CD4-positive, alpha-beta memory T cell (primary cell): ENCODE measurements around the gene ZNRF3. TPM values are rescaled to one million over a fixed set of nuclear protein-coding genes. Genes with fewer than 3 reads are reported as not detected.

Experiments
- CTCF ChIA-PET: fragments of 350-600 bp; sonication (Branson Sonifier 250); formaldehyde crosslinking; loops from one replicate; lab custom pipeline; 2021; ENCODE audit warnings: inconsistent platforms; ENCODE audit not compliant: partially characterized antibody; lab: Charles Lee
- POLR2A ChIA-PET: fragments of 350-600 bp; sonication (Branson Sonifier 250); formaldehyde crosslinking; loops from one replicate; lab custom pipeline; 2021; ENCODE audit not compliant: partially characterized antibody; lab: Charles Lee
- DNase-seq, 5 donors: peaks; one replicate each; pipeline versions ENCODE4 v3.0.0 to v3.0.0-alpha.2; 2020 to 2022; ENCODE audit warnings: mixed read lengths in 1 of 5
- H3K27ac ChIP-seq: one replicate; pipeline ENCODE4 v1.7.0; 2013; ENCODE audit warnings: low read depth, low read length
- H3K27me3 ChIP-seq: 2 replicates; pipeline ENCODE4 v1.7.0; 2013; ENCODE audit warnings: mild to moderate bottlenecking, low read length, moderate library complexity; ENCODE audit not compliant: insufficient read depth
- H3K36me3 ChIP-seq: 2 replicates; pipeline ENCODE4 v1.7.0; 2013; ENCODE audit warnings: mild to moderate bottlenecking, low read length, moderate library complexity; ENCODE audit not compliant: insufficient read depth
- H3K4me1 ChIP-seq: 2 replicates; pipeline ENCODE4 v1.7.0; 2013; ENCODE audit warnings: mild to moderate bottlenecking, low read length, moderate library complexity; ENCODE audit not compliant: insufficient read depth
- H3K4me3 ChIP-seq, 2 donors: one replicate each; pipeline ENCODE4 v1.7.0; 2013; ENCODE audit warnings: low read length in 2 of 2, mild to moderate bottlenecking in 1 of 2
- H3K9me3 ChIP-seq, 2 donors: one replicate each; pipeline ENCODE4 v1.7.0; 2013; ENCODE audit warnings: low read length in 2 of 2, control low read depth in 1 of 2; ENCODE audit not compliant: control insufficient read depth in 1 of 2
- H3K27ac Mint-ChIP-seq, 7 donors: one replicate each; pipeline ENCODE4 v1.8.0; 2020 to 2021; ENCODE audit warnings: mixed read lengths in 7 of 7, mild to moderate bottlenecking in 6 of 7, inconsistent platforms in 3 of 7, moderate library complexity in 3 of 7
- H3K27me3 Mint-ChIP-seq, 2 donors: one replicate each; pipeline ENCODE4 v1.8.0; 2020 to 2021; ENCODE audit warnings: mixed read lengths in 2 of 2
- H3K36me3 Mint-ChIP-seq, 2 donors: one replicate each; pipeline ENCODE4 v1.8.0; 2020 to 2021; ENCODE audit warnings: mixed read lengths in 2 of 2, inconsistent platforms in 1 of 2, mild to moderate bottlenecking in 1 of 2
- H3K4me1 Mint-ChIP-seq, 4 donors: one replicate each; pipeline ENCODE4 v1.8.0; 2020 to 2021; ENCODE audit warnings: mixed read lengths in 4 of 4, mild to moderate bottlenecking in 1 of 4
- H3K4me3 Mint-ChIP-seq, 8 donors: one replicate each; pipeline ENCODE4 v1.8.0; 2020 to 2021; ENCODE audit warnings: mixed read lengths in 8 of 8, mild to moderate bottlenecking in 7 of 8, moderate library complexity in 6 of 8, inconsistent platforms in 3 of 8
- H3K9me3 Mint-ChIP-seq, 8 donors: one replicate each; pipeline ENCODE4 v1.8.0; 2020 to 2021; ENCODE audit warnings: mixed read lengths in 8 of 8, mild to moderate bottlenecking in 5 of 8, inconsistent platforms in 3 of 8, moderate library complexity in 1 of 8
- intact Hi-C: fragments of 100-400 bp; cut with micrococcal nuclease; formaldehyde crosslinking; loops from one replicate; pipeline ENCODE4 v1.15.1; 2023
- polyA plus RNA-seq, 2 donors: library from polyadenylated mRNA; unstranded; fragments of 300-500 nt; fragmentation: Illumina TruSeq; gene quantifications; one replicate each; pipeline ENCODE4 v1.2.3, GENCODE V29; 2021
- total RNA-seq, 2 experiments: library from RNA; stranded (reverse); gene quantifications; one replicate each; pipeline ENCODE4 v1.2.3, GENCODE V29; 2021

The ZNRF3 gene
- total and polyA plus RNA-seq, 4 experiments from 2014 or later, result 0.11 to 0.89 (median 0.70) TPM; not detected in 1

DNA sequence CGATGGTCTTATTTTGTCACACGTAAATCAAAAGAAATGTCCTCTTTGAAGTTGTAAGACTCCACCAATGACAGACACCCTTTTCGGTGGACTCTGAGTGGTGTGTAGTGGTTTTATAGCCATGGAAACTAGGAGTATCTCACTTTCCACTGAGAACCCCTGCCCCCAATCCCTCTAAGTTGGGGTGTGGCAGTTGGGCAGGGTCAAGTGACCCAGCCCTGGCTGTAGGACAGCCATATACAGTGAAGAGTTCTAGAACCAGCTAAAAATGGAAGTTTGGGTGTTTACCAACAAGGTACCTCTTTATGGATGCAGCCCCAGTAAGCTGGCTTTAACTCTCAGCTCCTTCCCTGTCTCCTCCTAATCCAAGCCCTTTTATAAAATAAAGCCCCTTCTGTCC lies 173.1 kb downstream of the ZNRF3 start:
- Mint-ChIP-seq H3K4me3 (no peak overlapping the region), H3K4me1 (peaks cover 0 to 3% (median 1%) of the 10 kb centered on the region in 4 donors), H3K9me3 (no peaks in the 10 kb centered on the region), H3K27ac (no peak overlapping the region), H3K27me3 (peaks cover 0 to 11% of the 10 kb centered on the region in 2 donors), H3K36me3 (no peaks in the 10 kb centered on the region)
- no peak overlapping the region for H3K27ac ChIP-seq
- intact Hi-C loops, result no loop called here
- H3K4me3 ChIP-seq, result no peak overlapping the region
- no peak for DNase-seq
- H3K27me3 ChIP-seq, result no peaks in the 10 kb centered on the region
- H3K9me3 ChIP-seq, result no peaks in the 10 kb centered on the region
- no peaks in the 10 kb centered on the region for H3K36me3 ChIP-seq
- POLR2A ChIA-PET, result no interaction called here
- H3K4me1 ChIP-seq, result no peaks in the 10 kb centered on the region
- CTCF ChIA-PET, result no interaction called here

DNA sequence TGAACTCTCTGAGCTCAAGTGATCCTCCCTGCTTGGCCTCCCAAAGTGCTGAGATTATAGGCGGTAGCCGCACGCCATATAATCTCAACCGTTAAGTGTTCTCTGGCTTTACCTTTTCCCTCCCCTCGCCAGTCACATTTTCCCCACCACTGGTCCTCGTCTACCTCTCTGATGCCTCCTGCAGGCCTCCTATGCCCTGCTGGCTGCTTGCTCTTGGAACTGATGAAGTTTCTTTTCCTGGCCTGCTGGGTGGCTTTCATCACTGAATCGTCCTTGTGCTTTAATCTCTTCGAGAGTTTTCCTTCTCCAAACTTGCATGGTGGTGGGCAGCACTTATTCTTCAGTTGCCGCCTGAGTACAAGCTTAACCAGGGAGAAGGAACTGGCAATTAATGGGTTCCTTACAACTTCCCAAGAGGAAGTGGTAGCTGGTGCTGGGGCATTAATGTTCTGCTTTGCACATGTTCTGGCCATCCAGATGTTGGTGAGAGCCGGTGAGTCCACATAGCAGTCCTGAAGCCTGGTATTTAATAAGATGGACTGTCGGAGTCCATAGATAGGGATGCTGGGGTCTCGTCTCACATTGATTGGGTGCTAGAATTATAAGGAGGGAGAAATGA lies 177.0 kb downstream of the ZNRF3 start:
- peaks cover 3% of the 10 kb centered on the region for H3K4me1 ChIP-seq
- Mint-ChIP-seq H3K36me3 (no peaks in the 10 kb centered on the region), H3K4me3 (no peak overlapping the region), H3K4me1 (peaks cover 0 to 8% (median 3%) of the 10 kb centered on the region in 4 donors), H3K27me3 (peaks cover 2 to 21% of the 10 kb centered on the region in 2 donors), H3K9me3 (no peaks in the 10 kb centered on the region), H3K27ac (no peak overlapping the region)
- intact Hi-C loops, result no loop called here
- ChIA-PET CTCF (no interaction called here), POLR2A (no interaction called here)
- H3K27me3 ChIP-seq, result no peaks in the 10 kb centered on the region
- no peaks in the 10 kb centered on the region for H3K9me3 ChIP-seq
- no peak overlapping the region for H3K27ac ChIP-seq
- no peak overlapping the region for H3K4me3 ChIP-seq
- H3K36me3 ChIP-seq, result no peaks in the 10 kb centered on the region
- no peak for DNase-seq

DNA sequence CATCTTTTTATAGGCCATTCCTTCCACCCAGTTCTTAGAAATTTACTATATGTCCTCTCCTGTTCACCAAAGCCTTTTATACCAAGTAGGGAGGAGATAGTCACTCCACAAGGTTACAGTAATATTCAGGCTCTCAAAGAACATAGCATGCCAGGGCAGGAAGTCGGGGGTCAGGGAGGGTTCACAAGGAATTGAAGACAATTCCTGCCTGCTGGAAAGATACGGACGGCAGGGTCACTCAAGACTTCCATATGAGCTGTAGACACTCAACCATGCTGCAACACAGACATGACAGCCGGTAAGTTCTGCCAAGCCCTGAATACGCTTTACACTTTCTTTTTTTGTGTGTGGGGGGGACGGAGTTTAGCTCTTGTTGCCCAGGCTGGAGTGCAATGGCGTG lies 177.6 kb downstream of the ZNRF3 start:
- no peak for DNase-seq
- Mint-ChIP-seq H3K4me1 (peaks cover 3 to 13% (median 8%) of the 10 kb centered on the region in 4 donors), H3K36me3 (no peaks in the 10 kb centered on the region), H3K27me3 (peaks cover 2 to 21% of the 10 kb centered on the region in 2 donors), H3K4me3 (no peak overlapping the region), H3K9me3 (peaks cover 0 to 1% (median 0%) of the 10 kb centered on the region in 8 donors), H3K27ac (no peak overlapping the region)
- POLR2A ChIA-PET, result no interaction called here
- Histone ChIP-seq H3K4me3 (no peak overlapping the region), H3K27me3 (no peaks in the 10 kb centered on the region), H3K9me3 (no peaks in the 10 kb centered on the region), H3K4me1 (peaks cover 9% of the 10 kb centered on the region), H3K27ac (no peak overlapping the region), H3K36me3 (no peaks in the 10 kb centered on the region)
- CTCF ChIA-PET, result no interaction called here
- intact Hi-C loops, result no loop called here

DNA sequence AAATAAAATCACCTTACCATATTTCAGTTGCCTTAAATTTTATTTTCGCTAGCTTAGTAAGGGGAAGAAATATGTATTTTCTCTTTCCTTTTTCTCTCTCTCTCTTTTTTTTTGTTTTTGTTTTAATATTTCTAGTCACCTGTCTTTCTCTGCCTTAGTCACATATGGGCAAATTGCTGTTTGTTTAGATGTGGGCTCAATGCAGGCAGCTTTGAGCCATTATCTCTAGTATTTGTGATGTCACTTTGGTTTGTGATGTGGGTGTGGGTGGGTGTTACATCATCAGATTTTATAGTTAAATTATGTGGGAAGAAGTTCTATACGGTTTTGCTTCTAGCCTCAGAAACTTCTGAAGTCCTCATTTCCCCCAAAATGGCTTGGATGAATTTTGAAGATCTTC lies 178.4 kb downstream of the ZNRF3 start, which contains the start of gene C22orf31:
TSS of gene C22orf31 (minus strand) at position 59 of the 400 bp plus-strand sequence. CDS start at position 20, 39 bp downstream.
- H3K27ac ChIP-seq, result no peak within 1 kb of the TSS
- no peaks in the 10 kb centered on the region for H3K36me3 ChIP-seq
- DNase-seq, result no peak
- peaks cover 4 to 20% (median 12%) of the 10 kb centered on the region in 4 donors for H3K4me1 Mint-ChIP-seq
- peak within 1 kb of the TSS in 1 of 7 donors; percentile 21 for H3K27ac Mint-ChIP-seq
- peaks cover 0 to 1% (median 0%) of the 10 kb centered on the region in 8 donors for H3K9me3 Mint-ChIP-seq
- no peaks in the 10 kb centered on the region for H3K9me3 ChIP-seq
- H3K4me3 Mint-ChIP-seq, result no peak within 1 kb of the TSS
- H3K27me3 Mint-ChIP-seq, result peaks cover 2 to 21% of the 10 kb centered on the region in 2 donors
- H3K4me3 ChIP-seq, result no peak within 1 kb of the TSS
- no peaks in the 10 kb centered on the region for H3K27me3 ChIP-seq
- no peaks in the 10 kb centered on the region for H3K36me3 Mint-ChIP-seq
- POLR2A ChIA-PET, result no interaction called here
- intact Hi-C loops, result no loop called here
- peaks cover 13% of the 10 kb centered on the region for H3K4me1 ChIP-seq
- CTCF ChIA-PET, result no interaction called here

DNA sequence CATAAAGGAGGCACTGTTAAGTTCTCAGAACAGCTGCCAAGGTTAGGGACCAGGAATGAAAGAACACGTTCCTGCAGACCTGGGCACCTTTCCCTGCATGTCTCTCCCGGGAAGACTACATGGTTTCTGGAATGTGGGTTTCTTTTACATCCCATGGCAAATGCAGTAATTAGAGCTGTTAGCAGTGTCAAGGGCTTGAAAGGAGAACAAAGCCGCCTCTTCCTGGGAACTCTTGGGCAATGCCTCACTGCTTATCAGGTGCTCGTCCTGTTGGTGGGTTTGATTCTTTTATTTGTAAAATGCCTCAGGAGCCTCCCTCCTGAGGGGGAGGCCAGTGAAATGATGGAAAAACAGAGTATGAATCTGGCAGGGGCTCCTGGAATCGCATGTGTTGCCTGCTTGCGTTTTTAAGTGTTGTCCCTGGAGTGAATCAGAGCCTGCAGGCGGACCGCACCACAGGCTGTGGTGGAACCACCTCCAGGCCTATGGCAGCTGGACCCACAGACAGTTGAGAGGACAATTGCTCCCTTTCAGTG lies 179.0 kb downstream of the ZNRF3 start:
- Mint-ChIP-seq H3K27ac (no peak overlapping the region), H3K36me3 (no peaks in the 10 kb centered on the region), H3K4me3 (no peak overlapping the region), H3K27me3 (peaks cover 2 to 21% of the 10 kb centered on the region in 2 donors), H3K9me3 (peaks cover 0 to 1% (median 0%) of the 10 kb centered on the region in 8 donors), H3K4me1 (peaks cover 4 to 24% (median 13%) of the 10 kb centered on the region in 4 donors)
- intact Hi-C loops, result no loop called here
- Histone ChIP-seq H3K4me3 (no peak overlapping the region), H3K27ac (no peak overlapping the region), H3K9me3 (no peaks in the 10 kb centered on the region), H3K4me1 (peaks cover 13% of the 10 kb centered on the region), H3K36me3 (no peaks in the 10 kb centered on the region), H3K27me3 (no peaks in the 10 kb centered on the region)
- ChIA-PET POLR2A (no interaction called here), CTCF (no interaction called here)
- DNase-seq, result no peak

DNA sequence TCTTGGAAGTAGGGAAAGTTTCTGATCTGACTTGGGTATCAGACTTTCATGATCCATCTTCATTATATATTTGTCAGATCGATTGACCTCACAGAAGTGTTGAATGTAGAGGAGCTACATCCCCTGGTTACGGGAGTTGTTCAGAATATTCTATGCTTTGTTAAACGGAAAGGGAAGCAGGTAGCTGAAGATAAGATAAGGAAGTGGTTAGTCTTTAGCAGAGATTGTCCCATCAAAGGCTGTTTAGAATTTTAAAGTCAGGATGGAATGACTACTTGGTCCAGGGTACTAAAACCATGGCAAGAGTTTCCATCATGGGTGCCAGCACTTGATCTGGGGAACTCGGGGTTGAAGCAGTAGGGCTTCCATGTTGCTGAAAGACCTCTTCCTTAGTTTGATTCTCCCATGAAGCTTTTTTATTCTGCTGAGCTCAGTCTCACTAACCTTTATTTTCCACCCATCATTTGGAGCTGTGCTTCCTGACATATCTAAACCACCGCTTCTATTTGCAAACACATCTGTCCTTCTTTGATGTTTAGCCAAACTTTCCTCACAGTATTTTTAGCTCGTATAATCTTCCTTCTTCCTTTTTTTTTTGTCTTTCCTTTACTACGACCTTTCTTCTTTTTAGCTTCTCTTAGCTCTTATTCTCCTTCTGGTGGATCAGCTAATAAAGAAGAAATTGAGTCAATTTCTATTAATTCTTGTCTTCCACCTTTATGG lies 182.3 kb downstream of the ZNRF3 start:
- POLR2A ChIA-PET, result no interaction called here
- Histone ChIP-seq H3K36me3 (no peaks in the 10 kb centered on the region), H3K4me3 (no peak overlapping the region), H3K27me3 (no peaks in the 10 kb centered on the region), H3K9me3 (no peaks in the 10 kb centered on the region), H3K27ac (no peak overlapping the region), H3K4me1 (peaks cover 13% of the 10 kb centered on the region)
- H3K36me3 Mint-ChIP-seq, result no peaks in the 10 kb centered on the region
- peak overlapping the region in 5 of 8 donors; percentile 5 to 40 (median 33) for H3K4me3 Mint-ChIP-seq
- intact Hi-C loops, result no loop called here
- H3K27ac Mint-ChIP-seq, result peak overlapping the region in 3 of 7 donors; percentile 26 to 76 (median 72)
- peaks cover 3 to 19% of the 10 kb centered on the region in 2 donors for H3K27me3 Mint-ChIP-seq
- H3K9me3 Mint-ChIP-seq, result peaks cover 0 to 1% (median 0%) of the 10 kb centered on the region in 8 donors
- CTCF ChIA-PET, result interaction anchor here (0.8 to 2.1 kb wide), 5 partner anchors 9 to 277 kb away, joined by 3 to 9 read pairs (median 3); no protein-coding TSS in a partner anchor
- DNase-seq, result no peak
- peaks cover 4 to 23% (median 13%) of the 10 kb centered on the region in 4 donors for H3K4me1 Mint-ChIP-seq

DNA sequence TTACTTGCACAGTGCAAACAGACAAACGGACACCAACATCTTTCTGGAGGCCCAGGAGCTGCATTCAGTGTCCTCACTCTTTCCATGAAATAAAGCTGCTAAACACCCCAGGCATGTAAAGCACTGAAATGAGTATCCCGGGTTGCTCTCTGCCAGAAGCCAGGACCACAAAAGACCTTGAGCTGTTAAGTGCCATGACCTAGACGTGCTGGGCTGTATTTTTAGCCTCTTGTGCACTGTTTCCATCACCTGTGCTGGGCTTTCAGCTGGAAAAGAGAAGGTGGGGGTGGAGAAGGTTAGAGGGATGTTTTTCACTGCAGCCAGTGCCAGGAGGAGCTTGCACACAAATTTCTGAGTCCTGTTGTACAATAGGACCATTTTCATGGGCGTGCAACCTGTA lies 186.1 kb downstream of the ZNRF3 start:
- Histone ChIP-seq H3K4me1 (peaks cover 36% of the 10 kb centered on the region), H3K9me3 (no peaks in the 10 kb centered on the region), H3K27me3 (peaks cover 9% of the 10 kb centered on the region), H3K27ac (no peak overlapping the region), H3K36me3 (no peaks in the 10 kb centered on the region), H3K4me3 (no peak overlapping the region)
- intact Hi-C loops, result no loop called here
- DNase-seq, result no peak
- H3K36me3 Mint-ChIP-seq, result no peaks in the 10 kb centered on the region
- H3K4me3 Mint-ChIP-seq, result no peak overlapping the region
- peaks cover 11 to 47% (median 30%) of the 10 kb centered on the region in 4 donors for H3K4me1 Mint-ChIP-seq
- CTCF ChIA-PET, result no interaction called here
- POLR2A ChIA-PET, result no interaction called here
- no peak overlapping the region for H3K27ac Mint-ChIP-seq
- H3K9me3 Mint-ChIP-seq, result peaks cover 0 to 1% (median 0%) of the 10 kb centered on the region in 8 donors
- H3K27me3 Mint-ChIP-seq, result peaks cover 7 to 26% of the 10 kb centered on the region in 2 donors
